Karpas-422 (cell line): ENCODE measurements around the gene NKAIN2. TPM values are rescaled to one million over a fixed set of nuclear protein-coding genes. Genes with fewer than 3 reads are reported as not detected.

Experiments
- DNase-seq: peaks from one replicate; pipeline ENCODE4 v3.0.0-alpha.2; 2015
- H2AFZ ChIP-seq: fragments of 200-600 bp; sonication (generic); 2 replicates; pipeline ENCODE4 v1.6.1; 2014; ENCODE audit warnings: antibody characterized with exemption, low read length, mixed read lengths
- H3K27ac ChIP-seq: fragments of 200-600 bp; sonication (generic); 2 replicates; pipeline ENCODE4 v1.5.1; 2014; ENCODE audit warnings: mild to moderate bottlenecking, low read length, moderate library complexity
- H3K27me3 ChIP-seq: fragments of 200-600 bp; sonication (generic); 2 replicates; pipeline ENCODE4 v1.6.1; 2014; ENCODE audit warnings: low read length, mixed read lengths
- H3K36me3 ChIP-seq: fragments of 200-600 bp; sonication (generic); 2 replicates; pipeline ENCODE4 v1.6.1; 2014; ENCODE audit warnings: low read length, mixed read lengths; ENCODE audit not compliant: insufficient read depth
- H3K4me1 ChIP-seq: fragments of 200-600 bp; sonication (generic); 2 replicates; pipeline ENCODE4 v1.6.1; 2014; ENCODE audit warnings: mild to moderate bottlenecking, low read length, mixed read lengths
- H3K4me2 ChIP-seq: fragments of 200-600 bp; sonication (generic); 2 replicates; pipeline ENCODE4 v1.6.1; 2014; ENCODE audit warnings: low read length, low read depth, mild to moderate bottlenecking; ENCODE audit not compliant: poor library complexity, severe bottlenecking
- H3K4me3 ChIP-seq: fragments of 200-600 bp; sonication (generic); 2 replicates; pipeline ENCODE4 v1.5.1; 2014; ENCODE audit warnings: mild to moderate bottlenecking, antibody characterized with exemption, low read length, mixed read lengths
- H3K79me2 ChIP-seq: fragments of 200-600 bp; sonication (generic); 2 replicates; pipeline ENCODE4 v1.6.1; 2014; ENCODE audit warnings: mild to moderate bottlenecking, low read length, mixed read lengths
- H3K9ac ChIP-seq: fragments of 200-600 bp; sonication (generic); 2 replicates; pipeline ENCODE4 v1.6.0; 2014; ENCODE audit warnings: low read length
- H3K9me2 ChIP-seq: fragments of 200-600 bp; sonication (generic), shearing (Covaris generic); replicated peaks from 2 replicates; pipeline ENCODE4 v1.6.0; 2014; ENCODE audit warnings: mild to moderate bottlenecking, low read length, moderate library complexity; ENCODE audit not compliant: insufficient read depth
- H3K9me3 ChIP-seq: fragments of 300-700, 200-600 bp; sonication (generic); 2 replicates; pipeline ENCODE4 v1.6.1; 2014; ENCODE audit warnings: low read length, mixed read lengths
- H4K20me1 ChIP-seq: fragments of 200-600 bp; sonication (generic); 2 replicates; pipeline ENCODE4 v1.6.1; 2014; ENCODE audit warnings: mild to moderate bottlenecking, antibody characterized with exemption, low read length, low read depth; ENCODE audit not compliant: insufficient read depth
- total RNA-seq: library from RNA; depleted of rRNA; stranded (reverse); fragments of >200 nt; shearing (Covaris generic); gene quantifications from 2 replicates; pipeline ENCODE4 v1.2.3, GENCODE V29; 2014; ENCODE audit warnings: low replicate concordance; rRNA removed

NKAIN2 gene
- not detected in 2 replicates for total RNA-seq

DNA sequence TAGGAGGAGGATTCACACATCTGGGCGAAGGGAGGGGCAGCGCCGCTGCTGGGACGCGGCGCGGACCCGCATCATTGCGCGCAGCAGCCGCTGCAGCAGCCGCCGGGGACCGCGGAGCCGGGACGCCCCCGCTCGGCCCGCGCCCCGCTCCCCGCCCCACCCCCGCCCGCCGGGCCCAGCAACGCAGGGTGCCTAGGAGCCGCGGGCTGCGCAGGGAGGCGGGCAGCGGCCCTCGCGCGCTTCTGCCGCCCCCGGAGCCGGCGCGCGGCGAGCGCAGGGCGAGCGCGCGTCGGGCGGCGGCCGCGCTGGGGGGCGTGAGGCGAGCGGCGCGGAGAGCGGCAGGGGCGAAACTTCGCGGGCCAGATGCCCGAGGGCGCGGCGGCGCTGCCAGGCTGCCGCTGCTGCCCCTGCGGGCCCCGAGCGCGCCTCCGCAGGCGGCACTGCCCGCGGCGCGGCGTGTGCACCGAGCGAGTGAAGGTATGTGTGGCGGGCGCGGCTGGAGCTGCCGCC is at the start of gene NKAIN2:
TSS of gene NKAIN2 (plus strand) at position 362 of the 510 bp plus-strand sequence.
- Histone ChIP-seq H3K36me3 (no peaks in the 10 kb centered on the region), H3K9me3 (no peaks in the 10 kb centered on the region), H2AFZ (no peak within 1 kb of the TSS), H3K9ac (no peak within 1 kb of the TSS), H3K27ac (no peak within 1 kb of the TSS), H3K27me3 (no peaks in the 10 kb centered on the region), H3K9me2 (no peaks in the 10 kb centered on the region), H4K20me1 (no peaks in the 10 kb centered on the region), H3K4me2 (no peak within 1 kb of the TSS), H3K4me3 (no peak within 1 kb of the TSS), H3K4me1 (no peaks in the 10 kb centered on the region), H3K79me2 (no peaks in the 10 kb centered on the region)
- DNase-seq, result no peak

- Histone ChIP-seq H2AFZ (no peak overlapping the region), H3K4me3 (no peak overlapping the region), H3K9me2 (no peaks in the 10 kb centered on the region), H3K4me2 (no peak overlapping the region), H3K27ac (no peak overlapping the region), H3K4me1 (no peaks in the 10 kb centered on the region), H3K36me3 (no peaks in the 10 kb centered on the region), H3K9ac (no peak overlapping the region), H3K27me3 (no peaks in the 10 kb centered on the region), H3K9me3 (peaks cover 14% of the 10 kb centered on the region), H4K20me1 (no peaks in the 10 kb centered on the region), H3K79me2 (no peaks in the 10 kb centered on the region)
- DNase-seq, result no peak
Observed at GRCh38 chr6:123759472-123759871, 44.2 kb upstream of the NKAIN2 start.

DNA sequence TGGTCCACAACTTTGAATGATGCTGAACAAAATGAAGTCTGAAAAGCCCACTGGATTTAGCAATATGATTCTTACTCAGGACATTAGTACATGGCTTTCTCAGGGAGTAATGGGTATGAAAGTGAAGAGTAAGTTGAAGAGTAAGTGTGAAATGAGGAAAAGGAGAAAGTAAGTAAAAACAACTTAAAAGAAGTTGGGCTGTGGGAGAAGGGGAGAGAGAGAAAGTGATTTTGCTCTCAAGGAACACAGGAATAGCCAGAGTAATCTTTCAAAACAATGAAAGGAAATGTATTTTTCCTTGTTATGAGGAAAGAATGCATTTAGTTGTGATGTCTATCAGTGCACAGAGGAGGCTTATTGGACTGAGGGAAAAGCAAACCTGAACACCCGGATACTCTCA is 39.8 kb upstream of the NKAIN2 start:
- H3K9ac ChIP-seq, result no peak overlapping the region
- no peaks in the 10 kb centered on the region for H4K20me1 ChIP-seq
- no peak overlapping the region for H3K27ac ChIP-seq
- H3K9me2 ChIP-seq, result no peaks in the 10 kb centered on the region
- H3K27me3 ChIP-seq, result no peaks in the 10 kb centered on the region
- H3K36me3 ChIP-seq, result no peaks in the 10 kb centered on the region
- peaks cover 9% of the 10 kb centered on the region for H3K9me3 ChIP-seq
- no peak overlapping the region for H2AFZ ChIP-seq
- no peak overlapping the region for H3K4me2 ChIP-seq
- no peak overlapping the region for H3K4me3 ChIP-seq
- H3K79me2 ChIP-seq, result no peaks in the 10 kb centered on the region
- no peaks in the 10 kb centered on the region for H3K4me1 ChIP-seq
- no peak for DNase-seq

GRCh38 chr6:123764722-123765121 is 38.9 kb upstream of the NKAIN2 start:
- Histone ChIP-seq H4K20me1 (no peaks in the 10 kb centered on the region), H3K9me3 (peaks cover 5% of the 10 kb centered on the region), H3K27me3 (no peaks in the 10 kb centered on the region)

GRCh38 chr6:123768921-123769320 is 34.7 kb upstream of the NKAIN2 start:
- H3K27me3 ChIP-seq, result no peaks in the 10 kb centered on the region
- no peaks in the 10 kb centered on the region for H4K20me1 ChIP-seq
- no peak overlapping the region for H2AFZ ChIP-seq
- no peaks in the 10 kb centered on the region for H3K79me2 ChIP-seq
- no peak overlapping the region for H3K27ac ChIP-seq
- no peaks in the 10 kb centered on the region for H3K9me2 ChIP-seq
- no peak overlapping the region for H3K4me3 ChIP-seq
- no peak overlapping the region for H3K4me2 ChIP-seq
- H3K9me3 ChIP-seq, result no peaks in the 10 kb centered on the region
- H3K4me1 ChIP-seq, result no peaks in the 10 kb centered on the region
- no peak overlapping the region for H3K9ac ChIP-seq
- DNase-seq, result no peak
- no peaks in the 10 kb centered on the region for H3K36me3 ChIP-seq

More at GRCh38 chr6:123764722-123765121, 38.9 kb upstream of the NKAIN2 start:
- Histone ChIP-seq H3K27ac (no peak overlapping the region), H3K9ac (no peak overlapping the region), H3K4me1 (no peaks in the 10 kb centered on the region), H3K9me2 (no peaks in the 10 kb centered on the region), H3K4me3 (no peak overlapping the region), H2AFZ (no peak overlapping the region), H3K36me3 (no peaks in the 10 kb centered on the region), H3K79me2 (no peaks in the 10 kb centered on the region), H3K4me2 (no peak overlapping the region)
- DNase-seq, result no peak

- Histone ChIP-seq H4K20me1 (no peaks in the 10 kb centered on the region), H2AFZ (no peak overlapping the region), H3K4me3 (no peak overlapping the region), H3K9ac (no peak overlapping the region), H3K9me3 (no peaks in the 10 kb centered on the region), H3K79me2 (no peaks in the 10 kb centered on the region), H3K4me1 (no peaks in the 10 kb centered on the region), H3K27me3 (no peaks in the 10 kb centered on the region), H3K36me3 (no peaks in the 10 kb centered on the region), H3K9me2 (no peaks in the 10 kb centered on the region), H3K4me2 (no peak overlapping the region), H3K27ac (no peak overlapping the region)
- no peak for DNase-seq
Observed at GRCh38 chr6:123769431-123769830, 34.2 kb upstream of the NKAIN2 start.

DNA sequence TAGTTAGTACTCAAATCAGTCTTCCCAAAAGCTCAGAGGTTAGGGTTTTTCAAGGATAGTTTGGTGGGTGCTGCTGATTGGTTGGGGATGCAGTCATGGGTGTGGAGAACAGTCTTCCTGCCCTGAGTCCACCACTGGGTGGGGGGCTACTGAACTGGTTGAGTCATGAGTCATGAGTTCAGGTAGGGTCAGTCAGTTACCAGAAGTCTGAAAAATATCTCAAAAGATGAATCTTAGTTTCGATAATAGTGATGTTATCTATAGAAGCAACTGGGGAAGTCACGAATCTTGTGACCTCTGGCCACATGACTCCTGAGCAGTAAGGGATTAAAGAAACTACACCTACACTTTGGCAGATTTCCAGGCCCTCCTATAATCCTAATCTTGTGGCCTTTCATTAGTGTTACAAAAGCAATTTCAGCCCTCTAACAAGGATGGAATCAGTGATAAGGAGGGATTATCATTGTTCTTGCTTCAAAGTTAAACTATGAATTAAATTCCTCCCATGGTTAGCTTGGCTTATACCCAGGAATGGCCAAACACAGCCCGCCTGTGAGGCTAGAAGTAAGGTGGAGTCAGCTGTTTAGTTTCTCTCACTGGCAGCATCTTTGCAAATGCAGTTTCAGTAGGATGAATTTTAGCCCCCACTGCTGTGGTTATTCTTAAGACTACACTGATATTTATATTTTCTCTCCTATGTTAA is 33.3 kb upstream of the NKAIN2 start:
- no peak overlapping the region for H3K27ac ChIP-seq
- no peaks in the 10 kb centered on the region for H3K4me1 ChIP-seq
- H3K9me2 ChIP-seq, result no peaks in the 10 kb centered on the region
- H3K27me3 ChIP-seq, result no peaks in the 10 kb centered on the region
- H3K4me3 ChIP-seq, result no peak overlapping the region
- H2AFZ ChIP-seq, result no peak overlapping the region
- no peaks in the 10 kb centered on the region for H3K9me3 ChIP-seq
- no peak overlapping the region for H3K4me2 ChIP-seq
- H3K79me2 ChIP-seq, result no peaks in the 10 kb centered on the region
- DNase-seq, result no peak
- no peak overlapping the region for H3K9ac ChIP-seq
- no peaks in the 10 kb centered on the region for H4K20me1 ChIP-seq
- H3K36me3 ChIP-seq, result no peaks in the 10 kb centered on the region

GRCh38 chr6:123771126-123771525 is 32.5 kb upstream of the NKAIN2 start:
- no peak overlapping the region for H3K4me3 ChIP-seq
- no peaks in the 10 kb centered on the region for H4K20me1 ChIP-seq
- H3K4me1 ChIP-seq, result no peaks in the 10 kb centered on the region
- H3K4me2 ChIP-seq, result no peak overlapping the region
- no peaks in the 10 kb centered on the region for H3K27me3 ChIP-seq
- no peak overlapping the region for H3K9ac ChIP-seq
- no peaks in the 10 kb centered on the region for H3K9me3 ChIP-seq
- H3K36me3 ChIP-seq, result no peaks in the 10 kb centered on the region
- DNase-seq, result no peak
- no peak overlapping the region for H2AFZ ChIP-seq
- H3K9me2 ChIP-seq, result no peaks in the 10 kb centered on the region
- no peak overlapping the region for H3K27ac ChIP-seq
- H3K79me2 ChIP-seq, result no peaks in the 10 kb centered on the region
